Body of pancreas (tissue), 4 donors: ENCODE data around the gene NOL4L. TPM values are rescaled to one million over a fixed set of nuclear protein-coding genes. Genes with fewer than 3 reads are reported as not detected.

Source experiments
- ATAC-seq: fragments of 150-250 bp; one replicate; pipeline ENCODE4 v1.9.1; 2016
- DNase-seq, 4 donors: peaks; one replicate each; pipeline ENCODE4 v3.0.0-alpha.2; 2019
- H3K27ac ChIP-seq, 4 donors: fragments of 200-600 bp; sonication (generic); 1 replicate in 3 of 4; 2 replicates in 1 of 4; pipeline versions ENCODE4 v1.5.1 to v1.6.1; 2016 to 2019; ENCODE audit warnings: mild to moderate bottlenecking in 1 of 4, mixed read lengths in 1 of 4, moderate library complexity in 1 of 4
- H3K27me3 ChIP-seq, 2 donors: fragments of 200-600 bp; sonication (generic); one replicate each; pipeline ENCODE4 v1.6.0; 2016; ENCODE audit warnings: mild to moderate bottlenecking in 1 of 2
- H3K36me3 ChIP-seq, 2 donors: fragments of 200-600 bp; sonication (generic); replicated peaks in 1 of 2; 2 replicates each; pipeline ENCODE4 v1.5.1; 2016; ENCODE audit warnings: low read depth in 2 of 2; ENCODE audit not compliant: insufficient read depth in 1 of 2
- H3K4me1 ChIP-seq: fragments of 200-600 bp; sonication (generic); one replicate; pipeline ENCODE4 v1.6.0; 2016
- H3K4me3 ChIP-seq, 2 donors: fragments of 200-600 bp; sonication (generic); 1 replicate in 1 of 2; 2 replicates in 1 of 2; pipeline ENCODE4 v1.5.1; 2016 to 2019
- H3K9me3 ChIP-seq, 3 donors: fragments of 200-600 bp; sonication (generic); 1 replicate in 2 of 3; 2 replicates in 1 of 3; pipeline ENCODE4 v1.5.1; 2016
- CTCF ChIP-seq, 7 experiments: fragments of 450-650 bp in 4 of 7; fragments of 200-600 bp in 3 of 7; sonication (generic) in 3 of 7; IDR thresholded peaks; one replicate each; pipeline ENCODE4 v1.5.1; 2016 to 2019; ENCODE audit warnings: antibody characterized with exemption in 7 of 7
- POLR2A ChIP-seq, 3 donors: fragments of 450-650 bp; IDR thresholded peaks; one replicate each; pipeline ENCODE4 v1.6.1; 2016; ENCODE audit warnings: antibody characterized with exemption in 3 of 3, mild to moderate bottlenecking in 2 of 3
- WGBS, 2 donors: methylation state at CpG; one replicate each; pipeline ENCODE4 v1.1.5; 2017; 5-methylcytosine and 5-hydroxymethylcytosine counted together
- intact Hi-C: fragments of 100-400 bp; cut with DNase I; formaldehyde crosslinking; loops from one replicate; pipeline ENCODE4 v1.15.1; 2023
- total RNA-seq, 2 donors: library from RNA; depleted of rRNA; stranded (reverse); fragments of >200 nt; gene quantifications; one replicate each; pipeline ENCODE4 v1.1.0, GENCODE V29; 2016

NOL4L gene
- total RNA-seq, 2 donors from 2014 or later, result 15.0 to 36.9 TPM

GRCh38 chr20:32560989-32561830, 23.9 kb downstream of the NOL4L start:
- intact Hi-C loops, result no loop called here
- H3K9me3 ChIP-seq, result no peaks in the 10 kb centered on the region
- no peak overlapping the region for H3K27ac ChIP-seq
- ATAC-seq (no peak), DNase-seq (no peak)
- peaks cover 6% of the 10 kb centered on the region for H3K4me1 ChIP-seq
- H3K36me3 ChIP-seq, result no peaks in the 10 kb centered on the region
- 48 to 52% methylated on average over 27 of the region's 27 CpGs for WGBS, 2 donors
- no peak overlapping the region for H3K4me3 ChIP-seq
- H3K27me3 ChIP-seq, result no peaks in the 10 kb centered on the region
- TF ChIP-seq CTCF (IDR thresholded peaks at IDR 0.05), result no peak
- no peak for TF ChIP-seq POLR2A (IDR thresholded peaks at IDR 0.05)

GRCh38 chr20:32560482-32560988, 24.6 kb downstream of the NOL4L start:
- no peak for ATAC-seq

GRCh38 chr20:32559753-32560380, 25.3 kb downstream of the NOL4L start:
- Histone ChIP-seq H3K36me3 (no peaks in the 10 kb centered on the region), H3K4me1 (peaks cover 6% of the 10 kb centered on the region), H3K4me3 (no peak overlapping the region), H3K27ac (no peak overlapping the region), H3K9me3 (no peaks in the 10 kb centered on the region), H3K27me3 (no peaks in the 10 kb centered on the region)
- ATAC-seq, result no peak
- intact Hi-C loops, result no loop called here
- DNase-seq, result no peak
- no peak for TF ChIP-seq CTCF (IDR thresholded peaks at IDR 0.05)
- 85 to 93% methylated on average over 6 to 13 of the region's 21 CpGs for WGBS, 2 donors

More at GRCh38 chr20:32560482-32560988, 24.6 kb downstream of the NOL4L start:
- Histone ChIP-seq H3K9me3 (no peaks in the 10 kb centered on the region), H3K4me3 (no peak overlapping the region), H3K27ac (no peak overlapping the region), H3K4me1 (peaks cover 6% of the 10 kb centered on the region), H3K27me3 (no peaks in the 10 kb centered on the region), H3K36me3 (no peaks in the 10 kb centered on the region)
- intact Hi-C loops, result no loop called here
- 64 to 76% methylated on average over 3 to 8 of the region's 9 CpGs for WGBS, 2 donors
- DNase-seq, result no peak
- TF ChIP-seq POLR2A (IDR thresholded peaks at IDR 0.05) (no peak), CTCF (IDR thresholded peaks at IDR 0.05) (no peak)

- no peak overlapping the region for H3K4me3 ChIP-seq
- H3K4me1 ChIP-seq, result peaks cover 6% of the 10 kb centered on the region
- H3K27ac ChIP-seq, result no peak overlapping the region
- ATAC-seq (no peak), DNase-seq (no peak)
- H3K27me3 ChIP-seq, result no peaks in the 10 kb centered on the region
- 69 to 73% methylated on average over 6 to 7 of the region's 7 CpGs for WGBS, 2 donors
- intact Hi-C loops, result no loop called here
- H3K9me3 ChIP-seq, result no peaks in the 10 kb centered on the region
- no peak for TF ChIP-seq CTCF (IDR thresholded peaks at IDR 0.05)
- no peak for TF ChIP-seq POLR2A (IDR thresholded peaks at IDR 0.05)
- H3K36me3 ChIP-seq, result no peaks in the 10 kb centered on the region
Measured at GRCh38 chr20:32559205-32559752, 25.9 kb downstream of the NOL4L start.
